ENCODE results near the gene TTC4. TPM values are rescaled to one million over a fixed set of nuclear protein-coding genes. Genes with fewer than 3 reads are reported as not detected.

The TTC4 gene
- polyA plus RNA-seq, 1 of the 3 experiments (the other 2 are of a cell fraction): 17.9 TPM

DNA sequence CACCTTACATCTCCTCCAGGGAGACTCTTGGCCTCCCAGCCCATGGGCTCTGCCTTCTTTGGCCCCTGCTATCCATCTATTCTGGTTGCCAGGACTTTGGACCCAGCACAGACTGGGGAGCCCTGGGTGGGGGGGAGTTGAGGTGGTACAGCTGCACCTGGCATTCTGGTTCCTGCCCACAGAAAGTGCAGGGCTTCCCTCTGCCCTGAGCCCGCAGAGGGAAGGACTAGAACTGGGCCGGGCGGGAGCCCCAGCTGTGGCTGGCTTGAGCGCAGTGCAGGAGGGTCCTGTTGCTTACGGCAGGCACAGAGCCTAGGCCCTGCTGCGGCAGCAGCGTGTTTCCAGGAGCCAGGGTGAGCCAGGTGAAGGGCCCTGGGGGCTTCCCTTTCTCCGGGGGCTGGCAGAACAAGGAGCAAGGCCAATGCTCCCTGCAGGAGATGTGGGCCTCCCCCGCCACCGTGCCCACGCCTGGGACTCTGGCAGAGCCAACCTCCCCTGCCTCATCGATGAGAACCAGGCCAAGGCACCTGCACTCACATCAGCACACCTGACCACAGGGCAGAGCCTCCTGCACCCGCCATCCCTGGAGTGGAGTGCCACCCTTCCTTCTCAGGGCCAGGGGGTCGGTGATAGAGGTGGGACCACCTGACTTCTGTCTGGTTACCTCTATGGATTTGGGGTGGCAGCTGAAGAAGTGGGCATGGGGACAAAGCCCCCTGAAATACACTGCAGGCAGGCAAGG, 32.6 kb downstream of the TTC4 start:
- no CpG with 5 or more reads among the region's 14 CpGs for WGBS (ENCODE audit: low lambda C conversion rate)
- POLR2A ChIA-PET: no interaction called here
- H3F3A ChIP-seq (replicated peaks; ENCODE audit: insufficient read depth): no peaks in the 10 kb centered on the region

More for the DNA sequence above, 32.6 kb downstream of the TTC4 start:
- Histone ChIP-seq H3K27ac (ENCODE audit: low read depth in 2 of 2, low read length in 1 of 2) (no peak overlapping the region), H3K36me3 (replicated peaks in 1 of 2; ENCODE audit: control insufficient read depth in 1 of 2, insufficient read depth in 2 of 2, low read length in 1 of 2) (peaks cover 0 to 2% of the 10 kb centered on the region in 2 experiments), H3K4me2 (no peak overlapping the region), H2AFZ (ENCODE audit: low read depth) (no peak overlapping the region), H3K4me1 (ENCODE audit: control insufficient read depth in 1 of 2, insufficient read depth in 2 of 2, low read depth in 1 of 2, low read length in 1 of 2) (peaks cover 0 to 2% of the 10 kb centered on the region in 2 experiments; a peak in 1 of 4 replicates), H4K20me1 (ENCODE audit: insufficient read depth) (no peaks in the 10 kb centered on the region), H3K79me2 (ENCODE audit: insufficient read depth) (no peaks in the 10 kb centered on the region), H3K9me2 (no peaks in the 10 kb centered on the region), H3K4me3 (ENCODE audit: low read depth in 2 of 2, low read length in 1 of 2) (no peak overlapping the region), H3K9ac (no peak overlapping the region), H3K27me3 (ENCODE audit: insufficient read depth) (no peaks in the 10 kb centered on the region), H3K9me3 (no peaks in the 10 kb centered on the region)
- CTCF ChIA-PET: no interaction called here
- TF ChIP-seq, protein P1, sequence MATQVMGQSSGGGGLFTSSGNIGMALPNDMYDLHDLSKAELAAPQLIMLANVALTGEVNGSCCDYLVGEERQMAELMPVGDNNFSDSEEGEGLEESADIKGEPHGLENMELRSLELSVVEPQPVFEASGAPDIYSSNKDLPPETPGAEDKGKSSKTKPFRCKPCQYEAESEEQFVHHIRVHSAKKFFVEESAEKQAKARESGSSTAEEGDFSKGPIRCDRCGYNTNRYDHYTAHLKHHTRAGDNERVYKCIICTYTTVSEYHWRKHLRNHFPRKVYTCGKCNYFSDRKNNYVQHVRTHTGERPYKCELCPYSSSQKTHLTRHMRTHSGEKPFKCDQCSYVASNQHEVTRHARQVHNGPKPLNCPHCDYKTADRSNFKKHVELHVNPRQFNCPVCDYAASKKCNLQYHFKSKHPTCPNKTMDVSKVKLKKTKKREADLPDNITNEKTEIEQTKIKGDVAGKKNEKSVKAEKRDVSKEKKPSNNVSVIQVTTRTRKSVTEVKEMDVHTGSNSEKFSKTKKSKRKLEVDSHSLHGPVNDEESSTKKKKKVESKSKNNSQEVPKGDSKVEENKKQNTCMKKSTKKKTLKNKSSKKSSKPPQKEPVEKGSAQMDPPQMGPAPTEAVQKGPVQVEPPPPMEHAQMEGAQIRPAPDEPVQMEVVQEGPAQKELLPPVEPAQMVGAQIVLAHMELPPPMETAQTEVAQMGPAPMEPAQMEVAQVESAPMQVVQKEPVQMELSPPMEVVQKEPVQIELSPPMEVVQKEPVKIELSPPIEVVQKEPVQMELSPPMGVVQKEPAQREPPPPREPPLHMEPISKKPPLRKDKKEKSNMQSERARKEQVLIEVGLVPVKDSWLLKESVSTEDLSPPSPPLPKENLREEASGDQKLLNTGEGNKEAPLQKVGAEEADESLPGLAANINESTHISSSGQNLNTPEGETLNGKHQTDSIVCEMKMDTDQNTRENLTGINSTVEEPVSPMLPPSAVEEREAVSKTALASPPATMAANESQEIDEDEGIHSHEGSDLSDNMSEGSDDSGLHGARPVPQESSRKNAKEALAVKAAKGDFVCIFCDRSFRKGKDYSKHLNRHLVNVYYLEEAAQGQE (IDR thresholded peaks at IDR 0.05; ENCODE audit: low read depth, low read length): no peak
- no peak for TF ChIP-seq EZH2phosphoT487 (IDR thresholded peaks at IDR 0.05; ENCODE audit: borderline replicate concordance, low read depth)
- no peak for TF ChIP-seq ELF1 (IDR thresholded peaks at IDR 0.05)
- TF ChIP-seq, protein P2, sequence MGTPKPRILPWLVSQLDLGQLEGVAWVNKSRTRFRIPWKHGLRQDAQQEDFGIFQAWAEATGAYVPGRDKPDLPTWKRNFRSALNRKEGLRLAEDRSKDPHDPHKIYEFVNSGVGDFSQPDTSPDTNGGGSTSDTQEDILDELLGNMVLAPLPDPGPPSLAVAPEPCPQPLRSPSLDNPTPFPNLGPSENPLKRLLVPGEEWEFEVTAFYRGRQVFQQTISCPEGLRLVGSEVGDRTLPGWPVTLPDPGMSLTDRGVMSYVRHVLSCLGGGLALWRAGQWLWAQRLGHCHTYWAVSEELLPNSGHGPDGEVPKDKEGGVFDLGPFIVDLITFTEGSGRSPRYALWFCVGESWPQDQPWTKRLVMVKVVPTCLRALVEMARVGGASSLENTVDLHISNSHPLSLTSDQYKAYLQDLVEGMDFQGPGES (IDR thresholded peaks at IDR 0.05; ENCODE audit: low read depth, low read length): no peak
- TF ChIP-seq, protein P3, sequence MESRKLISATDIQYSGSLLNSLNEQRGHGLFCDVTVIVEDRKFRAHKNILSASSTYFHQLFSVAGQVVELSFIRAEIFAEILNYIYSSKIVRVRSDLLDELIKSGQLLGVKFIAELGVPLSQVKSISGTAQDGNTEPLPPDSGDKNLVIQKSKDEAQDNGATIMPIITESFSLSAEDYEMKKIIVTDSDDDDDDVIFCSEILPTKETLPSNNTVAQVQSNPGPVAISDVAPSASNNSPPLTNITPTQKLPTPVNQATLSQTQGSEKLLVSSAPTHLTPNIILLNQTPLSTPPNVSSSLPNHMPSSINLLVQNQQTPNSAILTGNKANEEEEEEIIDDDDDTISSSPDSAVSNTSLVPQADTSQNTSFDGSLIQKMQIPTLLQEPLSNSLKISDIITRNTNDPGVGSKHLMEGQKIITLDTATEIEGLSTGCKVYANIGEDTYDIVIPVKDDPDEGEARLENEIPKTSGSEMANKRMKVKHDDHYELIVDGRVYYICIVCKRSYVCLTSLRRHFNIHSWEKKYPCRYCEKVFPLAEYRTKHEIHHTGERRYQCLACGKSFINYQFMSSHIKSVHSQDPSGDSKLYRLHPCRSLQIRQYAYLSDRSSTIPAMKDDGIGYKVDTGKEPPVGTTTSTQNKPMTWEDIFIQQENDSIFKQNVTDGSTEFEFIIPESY (IDR thresholded peaks at IDR 0.05; ENCODE audit: borderline replicate concordance, low read depth): no peak
- no peak for TF ChIP-seq NFIC (IDR thresholded peaks at IDR 0.05; ENCODE audit: borderline replicate concordance)
- TF ChIP-seq POLR2AphosphoS5 (IDR thresholded peaks at IDR 0.05; ENCODE audit: low read depth, low read length): no peak
- no peak for DNase-seq
